ENCODE measurements around the gene RBBP4.
"Not testable (repeated sequence)": the region's sequence is repeated elsewhere in the genome, so short reads cannot be mapped to it uniquely, and the experiment has no call there.

Gene RBBP4

DNA sequence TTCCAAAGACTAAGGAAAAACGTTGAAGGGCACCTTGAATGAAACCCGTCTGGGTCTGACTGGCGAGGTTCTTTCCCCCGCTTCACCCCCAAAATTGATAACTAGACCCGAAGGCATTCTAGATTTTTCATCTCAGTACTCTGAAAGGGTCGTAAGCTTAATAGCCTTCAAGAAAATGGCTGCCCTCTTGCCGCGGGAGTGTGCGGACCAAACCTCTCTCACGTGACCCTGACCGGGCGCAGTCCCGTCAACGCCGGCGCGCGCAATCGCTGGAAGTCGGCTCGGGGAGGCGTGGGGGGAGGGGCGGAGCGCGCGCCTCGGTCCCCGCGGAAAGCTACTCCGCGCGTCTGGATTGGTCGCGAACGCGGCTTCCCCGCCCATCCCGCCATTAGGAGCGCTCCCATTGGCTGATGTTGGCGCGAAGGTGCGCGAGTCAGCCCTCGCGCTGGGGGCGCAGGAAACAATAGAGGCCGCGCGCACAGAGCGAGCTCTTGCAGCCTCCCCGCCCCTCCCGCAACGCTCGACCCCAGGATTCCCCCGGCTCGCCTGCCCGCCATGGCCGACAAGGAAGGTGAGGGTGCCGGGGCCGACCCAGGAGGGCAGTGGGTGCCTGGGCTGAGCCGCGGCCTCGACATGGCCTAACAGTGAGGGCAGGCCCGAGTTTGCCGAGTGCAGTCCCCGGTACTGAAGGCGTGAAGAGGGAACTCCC is at the start of gene RBBP4:
Gene RBBP4, plus strand, starts transcription at position 457 of the 709 bp plus-strand sequence. Its CDS starts 99 bp downstream, at position 556.
- FAIRE-seq = peak; percentile 30

DNA sequence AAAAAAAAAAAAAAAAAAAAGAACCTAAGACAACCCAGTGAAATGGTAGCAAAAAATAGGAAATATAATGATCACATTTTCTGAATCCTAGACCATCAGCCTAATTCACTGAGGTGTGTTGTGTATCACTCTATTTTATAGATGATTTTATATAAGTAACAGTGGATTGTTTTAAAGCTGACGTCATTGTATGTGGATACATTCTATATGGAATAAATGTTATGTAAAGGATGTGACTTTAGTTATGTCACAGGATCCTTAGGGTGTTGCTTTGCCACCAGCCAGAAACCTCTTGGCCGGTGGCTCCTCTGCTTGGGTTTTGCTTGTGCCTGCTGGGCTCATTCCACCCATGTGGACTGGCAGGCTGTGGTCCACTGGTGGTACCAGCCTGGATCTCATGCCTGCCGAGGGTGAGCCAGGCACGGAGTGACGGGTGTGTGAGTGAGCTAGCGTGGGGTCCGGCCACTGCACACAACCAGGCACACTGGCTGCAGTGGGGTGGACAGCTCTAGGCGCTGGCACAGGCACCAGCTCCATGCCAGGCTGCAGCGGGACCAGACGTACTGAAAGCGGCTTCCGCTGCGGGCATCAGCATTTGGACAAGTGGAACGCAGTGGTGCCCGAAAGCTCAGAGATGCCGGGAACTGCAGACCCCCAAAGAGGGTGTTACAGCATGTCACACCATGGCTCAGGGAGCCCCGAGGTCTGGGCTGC is 45.1 kb upstream of the RBBP4 start:
- no peak for FAIRE-seq

DNA sequence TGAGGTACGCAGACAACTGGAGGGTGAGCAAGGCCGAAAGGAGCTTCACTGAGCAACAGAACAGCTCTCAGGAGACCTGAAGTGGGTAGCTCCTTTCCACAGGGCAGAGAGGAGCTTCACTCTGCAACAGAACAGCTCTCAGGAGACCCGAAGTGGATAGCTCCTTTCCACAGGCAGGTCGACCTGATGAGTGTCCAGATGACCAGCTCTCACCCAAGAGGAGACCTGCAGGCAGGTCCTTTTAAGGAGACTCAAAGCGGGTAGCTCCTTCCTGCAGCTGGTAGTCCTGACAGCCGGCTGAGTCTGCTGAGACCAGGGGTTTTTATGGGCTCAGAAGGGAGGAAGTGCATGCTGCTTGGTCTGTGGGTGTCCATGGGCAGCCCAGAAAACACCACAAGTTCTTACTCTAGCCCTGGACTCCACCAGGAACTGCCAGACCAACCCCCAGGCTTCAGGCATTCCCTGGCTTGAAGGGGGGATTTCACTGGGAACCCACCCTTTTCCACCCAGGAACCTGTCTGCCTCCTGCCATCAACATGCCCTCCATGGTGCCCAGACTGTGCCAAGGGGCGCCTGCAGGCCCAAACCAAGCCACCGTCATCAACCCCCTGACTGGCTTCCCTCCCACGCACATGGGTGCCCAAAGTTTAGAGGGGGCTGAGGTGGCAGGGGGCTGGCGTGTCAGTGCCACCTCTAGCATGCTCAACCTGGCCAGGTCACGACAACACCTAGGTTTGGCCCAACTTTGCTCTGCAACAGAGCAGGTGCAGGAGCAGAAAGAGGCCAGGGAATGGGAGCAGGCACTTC is 44.2 kb upstream of the RBBP4 start:
- FAIRE-seq = no peak

DNA sequence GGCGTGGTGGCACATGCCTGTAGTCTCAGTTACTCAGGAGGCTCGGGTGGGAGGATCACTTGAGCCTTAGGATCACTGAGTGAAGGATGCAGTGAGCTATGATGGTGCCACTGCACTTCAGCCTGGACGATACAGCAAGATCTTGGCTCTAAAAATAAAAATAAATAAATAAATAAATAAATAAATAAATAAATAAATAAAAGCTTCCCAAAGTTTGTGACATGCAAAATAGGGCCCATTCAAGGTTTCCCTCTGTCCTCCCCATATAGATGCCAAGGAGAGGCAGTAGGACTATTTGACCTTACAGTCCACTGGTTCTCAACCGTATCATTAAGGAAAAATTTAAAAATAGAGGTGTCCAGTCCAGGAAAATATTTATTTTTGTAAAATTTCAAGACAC is 41.8 kb upstream of the RBBP4 start:
- FAIRE-seq = no peak

DNA sequence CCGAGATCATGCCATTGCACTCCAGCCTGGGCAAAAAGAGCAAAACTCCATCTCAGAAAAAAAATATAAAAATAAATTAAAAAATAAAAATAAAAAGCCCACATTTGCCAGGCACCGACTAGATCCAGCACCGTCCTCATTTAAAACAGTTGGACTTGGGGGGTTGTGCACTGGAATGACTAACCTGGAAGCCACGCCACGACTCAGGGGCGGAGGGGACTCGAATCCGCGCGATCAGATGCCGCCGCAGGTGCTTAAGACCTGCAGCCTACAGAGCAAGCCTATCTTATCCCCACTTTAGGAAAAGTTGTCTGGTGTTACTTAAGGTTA is 39.2 kb upstream of the RBBP4 start:
- no peak for FAIRE-seq

DNA sequence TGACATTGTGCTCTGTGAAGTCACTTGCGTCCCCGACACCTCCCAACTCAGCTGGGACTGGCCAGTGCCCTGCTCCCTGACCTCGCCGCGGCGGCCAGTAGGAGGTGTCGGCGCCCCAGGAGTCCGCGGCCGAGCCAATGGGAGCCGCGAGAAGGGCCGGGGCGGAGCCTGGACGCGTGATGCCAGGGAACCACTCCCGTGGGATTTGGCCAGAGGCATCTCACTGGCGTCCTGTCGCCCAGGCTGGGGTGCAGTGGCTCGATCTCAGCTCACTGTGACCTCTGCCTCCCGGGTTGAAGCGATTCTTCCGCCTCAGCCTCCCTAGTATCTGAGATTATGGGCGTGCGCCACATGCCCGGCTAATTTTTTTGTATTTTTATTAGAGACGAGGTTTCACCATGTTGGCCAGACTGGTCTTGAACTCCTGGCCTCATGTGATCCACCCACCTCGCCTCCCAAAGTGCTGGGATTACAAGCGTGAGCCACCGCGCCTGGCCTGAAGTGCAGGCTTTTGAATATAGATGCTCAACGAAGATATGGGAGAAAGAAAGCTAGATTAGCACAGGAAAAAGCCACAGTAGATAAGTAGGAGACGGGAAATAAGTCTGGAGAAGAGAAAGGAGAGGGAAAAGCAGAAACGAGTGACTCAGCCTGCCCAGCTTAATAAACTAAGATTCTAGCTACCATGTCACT is 38.7 kb upstream of the RBBP4 start:
- FAIRE-seq = no peak

DNA sequence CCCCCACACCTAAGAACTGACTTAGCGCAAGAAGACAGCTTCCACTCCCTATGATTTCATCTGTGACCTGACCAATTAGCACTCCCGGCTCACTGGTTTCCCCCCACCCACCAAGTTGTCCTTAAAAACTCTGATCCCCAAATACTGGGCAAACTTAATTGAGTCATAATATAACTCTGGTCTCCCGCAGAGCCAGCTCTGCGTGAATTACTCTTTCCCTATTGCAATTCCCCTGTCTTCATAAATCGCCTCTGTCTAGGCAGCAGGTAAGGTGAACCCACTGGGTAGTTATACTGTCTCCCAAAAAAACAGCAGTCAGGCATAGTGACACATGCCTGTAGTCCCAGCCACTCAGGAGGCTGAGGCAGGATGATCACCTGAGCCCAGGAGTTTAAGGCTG is 37.5 kb upstream of the RBBP4 start:
- no peak for FAIRE-seq

DNA sequence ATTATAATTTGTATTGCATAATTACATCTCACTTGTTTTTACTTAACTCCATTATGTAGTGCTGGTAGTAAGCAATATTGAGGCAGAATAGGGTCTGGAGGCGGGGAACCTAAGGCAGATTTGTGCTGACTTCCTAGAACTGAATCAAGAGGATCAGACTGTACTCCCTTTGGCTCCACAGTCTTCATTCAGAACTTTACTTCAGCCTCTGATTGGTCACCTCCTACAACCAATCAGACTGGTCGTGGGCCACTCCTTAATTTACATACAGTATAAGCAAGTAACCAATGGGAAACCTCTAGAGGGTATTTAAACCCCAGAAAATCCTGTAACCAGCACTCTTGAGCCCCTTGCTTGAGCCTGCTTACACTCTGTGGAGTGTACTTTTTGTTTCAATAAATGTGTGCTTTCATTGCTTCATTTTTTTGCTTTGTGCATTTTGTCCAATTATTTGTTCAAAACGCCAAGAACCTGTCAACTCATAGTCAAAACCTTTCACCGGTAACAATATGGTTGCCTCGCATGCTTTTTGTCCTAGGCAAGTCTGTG is 32.3 kb upstream of the RBBP4 start:
- FAIRE-seq = no peak

DNA sequence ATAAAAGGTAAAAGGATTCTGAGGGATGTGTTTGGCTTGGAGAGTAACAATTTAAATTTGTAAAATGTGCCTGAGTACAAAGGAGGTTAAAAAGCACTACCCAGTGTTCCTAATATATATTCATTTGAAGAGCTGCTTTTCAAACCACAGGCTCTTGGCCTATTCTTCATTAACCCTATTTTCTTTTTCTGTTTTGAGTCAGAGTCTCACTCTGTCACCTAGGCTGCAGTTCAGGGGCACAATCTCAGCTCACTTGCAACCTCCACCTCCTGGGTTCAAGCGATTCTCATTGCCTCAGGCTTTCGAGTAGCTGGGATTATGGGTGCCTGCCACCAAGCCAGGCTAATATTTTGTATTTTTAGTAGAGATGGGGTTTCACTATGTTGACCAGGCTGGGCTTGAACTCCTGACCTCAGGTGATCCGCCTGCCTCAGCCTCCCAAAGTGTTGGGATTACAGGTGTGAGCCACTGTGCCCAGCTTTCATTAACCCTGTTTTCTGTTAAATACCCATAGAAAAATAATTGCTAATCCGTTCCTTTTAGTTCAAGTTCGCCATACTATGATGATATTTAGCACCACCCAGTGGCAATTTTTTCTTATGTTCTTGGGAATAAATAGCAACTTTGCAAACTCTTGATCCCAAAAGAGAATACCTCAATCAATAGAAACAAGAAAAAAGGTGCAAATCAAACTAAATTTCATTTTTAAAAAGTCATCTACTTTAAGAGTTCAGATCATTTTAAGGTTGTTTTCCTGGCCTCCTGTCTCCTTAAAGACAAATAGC is 31.1 kb upstream of the RBBP4 start:
- peak; percentile 57 for FAIRE-seq

DNA sequence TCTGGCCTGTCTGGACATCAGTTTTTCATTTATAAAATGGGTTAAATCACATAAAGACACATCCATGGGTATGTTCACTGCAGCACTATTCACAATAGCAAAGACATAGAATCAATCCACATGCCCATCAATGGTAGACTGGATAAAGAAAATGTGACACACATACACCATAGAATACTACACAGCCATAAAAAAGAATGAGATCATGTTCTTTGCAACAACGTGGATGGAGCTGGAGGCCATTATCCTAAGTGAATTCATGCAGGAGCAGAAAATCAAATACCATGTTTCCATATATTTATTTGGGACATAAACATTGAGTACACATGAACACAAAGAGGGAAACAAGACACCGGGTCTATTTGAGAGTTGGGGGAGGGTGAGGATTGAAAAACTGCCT is 28.8 kb upstream of the RBBP4 start:
- FAIRE-seq = no peak

DNA sequence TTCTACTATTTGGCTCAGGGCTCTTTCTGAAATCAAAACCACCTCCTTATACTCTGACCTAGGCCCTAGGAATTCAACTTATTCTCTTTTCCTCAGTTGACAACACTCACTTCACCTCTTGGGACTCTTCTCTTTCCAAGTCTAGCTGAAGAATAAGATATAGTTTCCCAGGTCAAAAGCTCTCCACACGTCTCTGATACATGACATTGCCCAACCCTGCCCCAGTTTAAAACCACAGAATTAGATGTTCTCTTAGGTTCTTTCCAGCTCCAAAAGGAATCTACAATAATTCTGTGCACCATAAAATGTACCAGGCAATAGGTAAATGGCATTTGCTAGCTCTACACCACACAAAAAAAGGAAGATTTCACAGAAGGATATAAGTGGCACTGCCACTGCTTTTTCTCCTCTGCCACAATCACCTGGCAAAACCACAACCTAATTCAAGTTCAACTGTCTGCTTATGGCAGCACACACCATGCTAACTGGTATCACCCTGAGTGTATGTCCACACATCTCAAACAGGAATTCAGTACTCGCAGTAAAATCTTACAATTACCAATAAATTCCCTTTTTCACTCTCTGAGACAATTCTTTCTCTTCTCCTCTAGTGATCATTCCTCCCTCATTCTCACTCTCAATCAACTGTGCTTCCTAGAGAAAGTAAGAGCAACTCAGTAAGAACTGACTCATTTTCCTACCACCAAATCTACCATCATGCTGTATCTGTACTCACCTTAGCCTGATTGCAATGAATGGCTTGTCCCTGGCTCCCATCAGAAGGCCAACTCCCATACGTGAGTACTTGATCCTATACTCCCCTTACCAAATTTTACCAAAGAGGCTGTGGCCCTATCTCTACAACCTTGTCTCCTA is 28.0 kb upstream of the RBBP4 start:
- FAIRE-seq = no peak

DNA sequence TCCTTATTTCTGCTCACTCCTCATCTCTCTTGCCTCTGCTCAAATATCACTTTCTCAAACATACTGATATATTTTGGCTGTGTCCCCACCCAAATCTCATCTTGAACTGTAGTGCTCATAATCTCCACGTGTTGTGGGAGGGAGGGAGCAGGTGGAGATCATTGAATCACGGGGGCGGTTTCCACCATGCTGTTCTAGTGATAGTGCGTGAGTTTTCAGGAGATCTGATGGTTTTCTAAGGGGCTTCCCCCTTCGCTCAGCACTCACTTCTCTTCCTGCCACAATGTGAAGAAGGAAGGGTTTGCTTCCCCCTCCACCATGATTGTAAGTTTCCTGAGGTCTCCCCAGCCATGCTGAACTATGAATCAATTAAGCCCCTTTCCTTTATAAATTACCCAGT is 27.2 kb upstream of the RBBP4 start:
- FAIRE-seq = no peak

DNA sequence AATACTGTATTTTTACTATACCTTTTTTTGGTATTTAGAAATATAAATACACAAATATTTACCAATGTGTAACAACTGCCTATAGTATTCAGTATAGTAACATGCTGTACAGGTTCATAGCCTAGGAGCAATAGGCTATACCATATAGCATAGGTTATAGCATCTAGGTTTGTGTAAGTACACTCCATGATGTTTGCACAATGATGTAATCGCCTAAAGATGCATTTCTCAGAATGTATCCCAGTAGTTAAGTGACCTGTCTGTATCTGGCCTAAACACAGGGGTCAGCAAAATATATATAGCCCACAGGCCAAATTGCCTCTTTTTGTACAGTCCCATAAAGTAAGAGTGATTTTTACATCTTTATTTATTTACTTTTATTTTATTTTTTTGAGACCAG is 24.8 kb upstream of the RBBP4 start:
- FAIRE-seq = no peak

DNA sequence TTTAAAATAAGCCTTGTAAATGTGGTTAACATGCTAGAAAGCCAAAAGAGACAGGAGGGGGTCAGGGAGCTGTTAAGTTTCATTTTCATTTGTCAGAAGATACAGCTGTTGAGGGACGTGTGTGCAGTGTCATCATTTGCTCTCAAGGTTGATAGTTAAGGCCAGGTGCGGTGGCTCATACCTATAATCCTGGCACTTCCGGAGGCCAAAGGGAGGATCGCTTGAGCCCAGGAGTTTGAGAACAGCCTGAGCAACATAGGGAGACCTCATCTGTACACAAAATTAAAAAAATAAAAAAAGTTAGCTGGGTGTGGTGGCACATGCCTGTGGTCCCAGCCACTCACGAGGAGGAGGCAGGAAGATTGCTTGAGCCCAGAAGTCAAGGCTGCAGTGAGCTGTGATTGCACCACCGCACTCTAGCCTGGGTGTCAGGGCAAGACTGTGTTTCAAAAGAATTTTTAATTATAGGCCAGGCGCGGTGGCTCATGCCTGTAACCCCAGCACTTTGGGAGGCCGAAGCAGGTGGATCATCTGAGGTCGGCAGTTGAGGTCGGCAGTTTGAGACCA is 23.3 kb upstream of the RBBP4 start:
- no peak for FAIRE-seq

DNA sequence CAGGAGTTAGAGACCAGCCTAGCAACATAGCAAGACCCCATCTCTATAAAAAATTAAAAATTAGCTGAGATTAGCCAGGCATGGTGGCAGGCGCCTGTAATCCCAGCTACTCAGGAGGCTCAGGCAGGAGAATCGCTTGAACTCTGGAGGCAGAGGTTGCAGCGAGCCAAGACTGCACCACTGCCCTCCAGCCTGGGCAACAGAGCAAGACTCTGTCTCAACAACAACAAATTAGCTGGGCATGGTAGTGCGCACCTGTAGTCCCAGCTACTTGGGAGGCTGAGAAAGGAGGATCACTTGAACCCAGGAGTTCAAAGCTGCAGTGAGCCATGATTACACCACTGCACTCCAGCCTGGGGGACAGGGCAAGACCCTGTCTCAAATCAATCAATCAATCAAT is 20.8 kb upstream of the RBBP4 start:
- not testable (repeated sequence) for FAIRE-seq

DNA sequence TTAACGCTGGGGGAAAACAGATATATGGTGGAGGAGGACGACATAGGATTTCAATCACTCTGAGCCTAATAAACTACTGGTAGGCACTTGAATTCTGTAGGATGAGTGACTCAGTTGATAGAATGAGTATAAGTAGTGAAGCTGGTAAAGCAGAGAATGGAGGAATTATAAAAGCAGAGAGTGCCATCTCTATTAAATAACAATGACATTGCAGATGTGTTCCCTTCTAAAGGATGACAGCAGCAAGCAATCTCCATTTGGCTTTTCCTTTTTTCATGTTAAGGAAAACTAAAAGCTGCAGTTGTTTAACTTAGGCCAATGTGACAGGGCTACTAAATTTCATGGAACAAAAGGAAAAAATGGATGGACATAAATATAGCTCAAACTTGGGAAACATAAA is 18.2 kb upstream of the RBBP4 start:
- no peak for FAIRE-seq

DNA sequence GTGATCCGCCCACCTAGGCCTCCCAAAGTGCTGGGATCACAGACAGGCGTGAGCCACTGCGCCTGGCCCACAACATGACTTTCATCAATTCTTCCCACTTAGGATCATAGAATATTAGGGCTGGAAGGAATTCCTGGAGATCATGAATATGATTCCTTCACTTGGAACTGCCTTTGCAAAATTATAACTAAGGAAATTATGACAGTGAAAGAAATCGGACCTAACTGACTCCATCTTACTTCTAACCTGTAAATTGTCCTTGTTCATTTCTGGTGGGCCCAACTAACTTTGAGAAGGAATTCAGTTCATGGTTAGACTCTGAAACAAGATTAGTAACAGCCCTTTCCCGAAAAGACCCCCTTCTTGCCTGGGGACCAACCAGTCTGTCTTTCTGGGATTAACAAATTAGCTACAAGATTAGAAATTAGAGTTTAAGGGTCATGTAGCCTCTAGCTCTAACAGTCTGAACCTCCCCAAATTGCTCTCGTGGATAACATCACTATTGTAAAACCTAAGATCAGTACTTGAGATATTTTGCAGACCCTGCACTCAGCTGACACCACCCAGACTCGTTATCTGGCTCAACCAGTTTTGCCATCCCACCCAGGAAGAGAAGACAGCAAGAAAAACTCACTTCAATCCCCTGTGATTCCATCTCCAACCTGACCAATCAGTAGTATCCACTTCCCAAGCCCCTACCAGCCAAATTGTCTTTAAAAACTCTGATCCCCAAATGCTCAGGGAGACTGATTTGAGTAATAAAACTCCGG is 15.3 kb upstream of the RBBP4 start:
- no peak for FAIRE-seq

DNA sequence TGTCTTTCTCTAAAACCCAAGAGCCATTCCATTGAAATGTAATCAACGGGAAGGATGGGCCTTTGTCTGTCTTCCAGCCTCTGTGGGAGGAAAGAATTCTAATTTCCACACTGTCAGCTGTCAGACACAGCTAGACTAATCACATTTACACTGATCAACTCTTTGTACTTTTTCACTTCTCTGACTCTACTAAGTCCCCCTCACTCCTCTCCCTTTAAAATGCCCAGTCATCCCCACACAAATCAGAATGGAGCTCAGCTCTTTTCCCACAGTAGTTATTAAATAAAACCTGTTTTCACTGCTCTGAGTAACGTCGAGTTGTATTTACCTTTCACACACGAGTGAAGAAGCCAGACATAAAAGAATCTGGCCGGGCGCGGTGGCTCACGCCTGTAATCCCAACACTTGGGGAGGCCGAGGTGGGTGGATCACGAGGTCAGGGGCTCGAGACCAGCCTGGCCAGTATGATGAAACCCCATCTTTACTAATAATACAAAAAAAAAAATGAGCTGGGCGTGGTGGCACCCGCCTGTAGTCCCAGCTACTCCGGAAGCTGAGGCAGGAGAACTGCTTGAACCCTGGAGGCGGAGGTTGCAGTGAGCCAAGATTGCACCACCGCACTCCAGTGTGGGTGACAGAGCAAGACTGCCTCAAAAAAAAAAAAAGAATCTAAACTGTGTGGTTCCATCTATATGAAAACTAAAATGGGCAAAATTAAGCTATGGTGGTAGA is 13.9 kb upstream of the RBBP4 start:
- FAIRE-seq = no peak

DNA sequence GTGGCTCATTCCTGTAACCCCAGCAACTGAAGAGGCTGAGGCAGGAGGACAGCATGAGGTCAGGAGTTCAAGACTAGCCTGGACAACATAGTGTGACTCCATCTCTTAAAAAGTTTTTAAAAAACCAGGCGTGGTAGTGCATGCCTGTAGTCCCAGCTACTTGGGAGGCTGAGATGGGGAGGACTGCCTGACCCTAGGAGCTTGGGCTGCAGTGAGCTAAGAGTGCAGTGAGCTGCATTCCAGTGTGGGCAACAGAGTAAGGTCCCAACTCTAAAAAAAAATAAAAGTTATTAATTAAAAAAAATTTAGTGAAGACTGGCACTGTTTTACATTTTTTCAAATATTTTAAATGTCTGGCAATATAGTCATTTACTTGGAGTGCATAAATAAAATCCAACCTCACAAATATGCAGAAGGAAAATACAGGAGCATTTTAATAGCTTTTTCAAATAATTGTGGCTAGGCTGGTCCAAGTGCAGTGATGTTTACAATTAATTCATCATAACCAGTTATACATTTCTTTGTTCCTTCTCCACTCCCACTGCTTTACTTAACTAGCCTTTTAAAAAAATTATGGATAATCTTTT is 11.4 kb upstream of the RBBP4 start:
- no peak for FAIRE-seq
